CD14-positive monocyte (primary cell): ENCODE data around the gene SYNPO2. TPM values are rescaled to one million over a fixed set of nuclear protein-coding genes. Genes with fewer than 3 reads are reported as not detected.

Experiments used
- DNase-seq, 3 donors: peaks; one replicate each; pipeline ENCODE4 v3.0.0-alpha.2; 2011 to 2022
- H2AFZ ChIP-seq: 2 replicates; pipeline ENCODE4 v1.6.0; 2012; ENCODE audit warnings: mild to moderate bottlenecking, low read depth, low read length, inconsistent platforms; ENCODE audit not compliant: insufficient read depth, poor library complexity, severe bottlenecking
- H3K27ac ChIP-seq, 2 donors: 1 replicate in 1 of 2; 2 replicates in 1 of 2; pipeline ENCODE4 v1.5.1; 2012 to 2013; ENCODE audit warnings: low read length in 2 of 2, control low read depth in 1 of 2, inconsistent platforms in 1 of 2, low read depth in 1 of 2, mild to moderate bottlenecking in 1 of 2
- H3K27me3 ChIP-seq, 2 donors: one replicate each; pipeline versions ENCODE4 v1.6.0 to v1.6.1; 2011 to 2013; ENCODE audit warnings: low read length in 2 of 2; ENCODE audit not compliant: control insufficient read depth in 2 of 2, insufficient read depth in 2 of 2
- H3K36me3 ChIP-seq, 2 donors: replicated peaks in 1 of 2; 1 replicate in 1 of 2; 2 replicates in 1 of 2; pipeline versions ENCODE4 v1.5.1 to v1.6.1; 2012 to 2013; ENCODE audit warnings: low read length in 2 of 2, control low read depth in 1 of 2, inconsistent platforms in 1 of 2, mild to moderate bottlenecking in 1 of 2; ENCODE audit not compliant: insufficient read depth in 2 of 2, control insufficient read depth in 1 of 2
- H3K4me1 ChIP-seq, 2 donors: 1 replicate in 1 of 2; 2 replicates in 1 of 2; pipeline versions ENCODE4 v1.5.1 to v1.6.1; 2012 to 2013; ENCODE audit warnings: low read length in 2 of 2, control low read depth in 1 of 2, inconsistent platforms in 1 of 2, mild to moderate bottlenecking in 1 of 2, moderate library complexity in 1 of 2; ENCODE audit not compliant: insufficient read depth in 2 of 2, control insufficient read depth in 1 of 2
- H3K4me2 ChIP-seq: replicated peaks from 2 replicates; pipeline ENCODE3; 2012; ENCODE audit warnings: low read length, moderate library complexity, mild to moderate bottlenecking; ENCODE audit not compliant: poor library complexity, severe bottlenecking; ENCODE audit errors: extremely low read depth
- H3K4me3 ChIP-seq, 3 experiments: fragments of 200-600 bp in 1 of 3; sonication (generic) in 1 of 3; replicated peaks in 1 of 3; 1 replicate in 2 of 3; 2 replicates in 1 of 3; pipeline ENCODE4 v1.5.1; 2011 to 2013; ENCODE audit warnings: low read length in 3 of 3, mild to moderate bottlenecking in 3 of 3, control low read depth in 2 of 3, low read depth in 2 of 3, inconsistent platforms in 1 of 3, moderate library complexity in 1 of 3
- H3K79me2 ChIP-seq: 2 replicates; pipeline ENCODE4 v1.6.0; 2012; ENCODE audit warnings: mild to moderate bottlenecking, control low read depth, inconsistent platforms, low read length, moderate library complexity; ENCODE audit not compliant: insufficient read depth
- H3K9ac ChIP-seq: 2 replicates; pipeline ENCODE4 v1.6.0; 2017; ENCODE audit warnings: low read length, mild to moderate bottlenecking; ENCODE audit not compliant: insufficient read depth, poor library complexity, severe bottlenecking
- H3K9me3 ChIP-seq, 2 donors: replicated peaks in 1 of 2; 1 replicate in 1 of 2; 2 replicates in 1 of 2; pipeline versions ENCODE4 v1.5.1 to v1.6.1; 2012 to 2013; ENCODE audit warnings: low read length in 2 of 2, control low read depth in 1 of 2; ENCODE audit not compliant: control insufficient read depth in 1 of 2, insufficient read depth in 1 of 2
- H4K20me1 ChIP-seq: 2 replicates; pipeline ENCODE4 v1.6.0; 2012; ENCODE audit warnings: mild to moderate bottlenecking, low read length, control low read depth, moderate library complexity; ENCODE audit not compliant: insufficient read depth
- H3K27ac Mint-ChIP-seq, 7 donors: one replicate each; pipeline ENCODE4 v1.8.0; 2020; ENCODE audit warnings: mild to moderate bottlenecking in 7 of 7, mixed read lengths in 7 of 7, moderate library complexity in 6 of 7, inconsistent platforms in 2 of 7
- H3K27me3 Mint-ChIP-seq, 3 donors: one replicate each; pipeline ENCODE4 v1.8.0; 2021 to 2022; ENCODE audit warnings: low read depth in 3 of 3, mild to moderate bottlenecking in 3 of 3, mixed read lengths in 3 of 3, moderate library complexity in 3 of 3, inconsistent platforms in 1 of 3
- H3K36me3 Mint-ChIP-seq, 2 donors: one replicate each; pipeline ENCODE4 v1.8.0; 2020; ENCODE audit warnings: mixed read lengths in 2 of 2, inconsistent platforms in 1 of 2, mild to moderate bottlenecking in 1 of 2
- H3K4me1 Mint-ChIP-seq: one replicate; pipeline ENCODE4 v1.8.0; 2020; ENCODE audit warnings: mild to moderate bottlenecking, mixed read lengths
- H3K4me3 Mint-ChIP-seq, 2 donors: one replicate each; pipeline ENCODE4 v1.8.0; 2020; ENCODE audit warnings: mild to moderate bottlenecking in 2 of 2, mixed read lengths in 2 of 2, moderate library complexity in 1 of 2
- H3K9me3 Mint-ChIP-seq, 7 donors: one replicate each; pipeline ENCODE4 v1.8.0; 2020 to 2022; ENCODE audit warnings: mixed read lengths in 7 of 7, mild to moderate bottlenecking in 6 of 7, moderate library complexity in 6 of 7, inconsistent platforms in 2 of 7
- CTCF ChIP-seq: fragments of 200-600 bp; IDR thresholded peaks from one replicate; pipeline ENCODE4 v1.8.0; 2022; ENCODE audit warnings: antibody characterized with exemption, mild to moderate bottlenecking
- WGBS: methylation state at CpG from one replicate; pipeline ENCODE4 v1.1.5; 2013; ENCODE audit warnings: missing lambda C conversion rate; ENCODE audit not compliant: insufficient coverage; 5-methylcytosine and 5-hydroxymethylcytosine counted together
- intact Hi-C, 2 donors: fragments of 100-400 bp; cut with micrococcal nuclease; formaldehyde crosslinking; loops; one replicate each; pipeline versions ENCODE4 v1.15.0 to v1.15.1; 2023
- polyA plus RNA-seq, 3 donors: library from polyadenylated mRNA; depleted of rRNA in 1 of 3; unstranded in 2 of 3; stranded (reverse) in 1 of 3; fragments of 300-500 nt in 2 of 3; fragments of >200 nt in 1 of 3; fragmentation: Illumina TruSeq in 2 of 3; gene quantifications; 1 replicate in 2 of 3; 2 replicates in 1 of 3; pipeline ENCODE4 v1.2.3, GENCODE V29; 2012 to 2021

The SYNPO2 gene
- polyA plus RNA-seq, 3 donors, result 0.04 TPM; not detected in 2

- Histone ChIP-seq H3K27me3 (no peaks in the 10 kb centered on the region), H3K4me1 (peaks cover 11 to 15% of the 10 kb centered on the region in 2 donors), H3K4me2 (no peak overlapping the region), H3K4me3 (no peak overlapping the region), H3K79me2 (no peaks in the 10 kb centered on the region), H3K27ac (no peak overlapping the region), H3K36me3 (no peaks in the 10 kb centered on the region), H2AFZ (no peak overlapping the region), H3K9me3 (no peaks in the 10 kb centered on the region), H3K9ac (no peak overlapping the region), H4K20me1 (no peaks in the 10 kb centered on the region)
- 100% methylated on average over 1 of the region's 6 CpGs for WGBS
- H3K4me3 Mint-ChIP-seq, result no peak overlapping the region
- TF ChIP-seq CTCF, result no peak
- peaks cover 15% of the 10 kb centered on the region for H3K4me1 Mint-ChIP-seq
- intact Hi-C loops, result loop anchor here (5.0 kb wide), 1 partner anchor 306 kb away; no protein-coding TSS in a partner anchor
- no peaks in the 10 kb centered on the region for H3K9me3 Mint-ChIP-seq
- H3K27ac Mint-ChIP-seq, result no peak overlapping the region
- no peak for DNase-seq
- peaks cover 0 to 3% (median 0%) of the 10 kb centered on the region in 3 donors for H3K27me3 Mint-ChIP-seq
- no peaks in the 10 kb centered on the region for H3K36me3 Mint-ChIP-seq
Measured at GRCh38 chr4:118981171-118981838, 92.7 kb downstream of the SYNPO2 start.

GRCh38 chr4:118981839-118982381 lies 93.3 kb downstream of the SYNPO2 start:
- intact Hi-C loops, result loop anchor here (5.0 kb wide), 1 partner anchor 305 kb away; no protein-coding TSS in a partner anchor
- Histone ChIP-seq H3K27ac (no peak overlapping the region), H3K9ac (no peak overlapping the region), H2AFZ (no peak overlapping the region), H3K79me2 (no peaks in the 10 kb centered on the region), H3K36me3 (no peaks in the 10 kb centered on the region), H3K9me3 (no peaks in the 10 kb centered on the region), H4K20me1 (no peaks in the 10 kb centered on the region), H3K4me1 (peaks cover 11 to 15% of the 10 kb centered on the region in 2 donors), H3K4me2 (no peak overlapping the region), H3K27me3 (no peaks in the 10 kb centered on the region), H3K4me3 (no peak overlapping the region)
- peaks cover 16% of the 10 kb centered on the region for H3K4me1 Mint-ChIP-seq
- peak; percentile 84 for TF ChIP-seq CTCF
- H3K4me3 Mint-ChIP-seq, result no peak overlapping the region
- peak; percentile 54 to 83 (median 78) for DNase-seq
- H3K36me3 Mint-ChIP-seq, result no peaks in the 10 kb centered on the region
- peaks cover 0 to 3% (median 0%) of the 10 kb centered on the region in 3 donors for H3K27me3 Mint-ChIP-seq
- WGBS, result 100% methylated on average over 1 of the region's 7 CpGs
- H3K27ac Mint-ChIP-seq, result peak overlapping the region in 2 of 7 donors; percentile 6 to 20
- H3K9me3 Mint-ChIP-seq, result no peaks in the 10 kb centered on the region
